ENCODE data around the gene AKAP13. TPM values are rescaled to one million over a fixed set of nuclear protein-coding genes. Genes with fewer than 3 reads are reported as not detected.

AKAP13 gene
- total RNA-seq, 1 donor from 2014 or later: 284 TPM

GRCh38 chr15:85690561-85691231 is 310.3 kb downstream of the AKAP13 start:
- intact Hi-C loops (cut with micrococcal nuclease): no loop called here
- ATAC-seq (peak; percentile 25), DNase-seq (no peak)

GRCh38 chr15:85691350-85692240 is 311.2 kb downstream of the AKAP13 start:
- peak; percentile 3 for ATAC-seq
- DNase-seq: no peak
- intact Hi-C loops (cut with micrococcal nuclease): no loop called here

- no peak for ATAC-seq
- intact Hi-C loops (cut with micrococcal nuclease): no loop called here
- no peak for DNase-seq
These were observed 311.9 kb downstream of the AKAP13 start for GRCh38 chr15:85692321-85692720.

DNA sequence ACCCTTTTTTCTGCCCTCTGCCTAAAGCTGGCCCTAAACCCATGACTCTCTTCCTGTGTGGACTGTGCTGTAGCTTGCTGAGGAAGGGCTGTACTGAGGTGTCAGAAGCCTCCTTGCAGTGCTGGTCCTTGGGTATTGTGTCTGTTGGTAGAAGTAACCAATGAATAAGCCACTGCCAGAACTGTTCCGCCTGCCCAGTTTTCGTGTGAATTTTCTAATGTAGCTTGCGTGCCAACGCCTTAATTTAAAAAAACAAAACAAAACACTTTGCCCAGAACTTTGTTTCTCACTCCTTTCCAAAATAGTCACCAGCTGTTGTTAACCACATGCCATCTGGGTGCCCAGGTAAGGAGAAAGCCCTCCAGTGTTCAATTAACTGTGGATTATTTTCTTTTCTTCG is 312.5 kb downstream of the AKAP13 start:
- peak; percentile 18 for ATAC-seq
- no peak for DNase-seq
- intact Hi-C loops (cut with micrococcal nuclease): no loop called here

DNA sequence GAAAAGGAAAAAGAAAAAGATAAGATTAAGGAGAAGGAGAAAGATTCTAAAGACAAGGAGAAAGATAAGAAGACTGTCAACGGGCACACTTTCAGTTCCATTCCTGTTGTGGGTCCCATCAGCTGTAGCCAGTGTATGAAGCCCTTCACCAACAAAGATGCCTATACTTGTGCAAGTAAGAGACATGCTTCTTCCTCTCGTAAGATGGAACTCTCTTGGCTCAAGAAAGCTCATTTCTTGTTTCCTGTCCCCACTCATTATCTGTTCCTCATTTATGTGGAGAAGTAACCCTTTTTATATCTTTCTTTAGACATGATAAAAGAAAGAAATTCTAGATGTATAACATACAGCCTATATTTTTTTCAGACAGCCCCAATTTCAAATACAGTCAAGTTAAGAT is 312.9 kb downstream of the AKAP13 start:
- intact Hi-C loops (cut with micrococcal nuclease): no loop called here

GRCh38 chr15:85694091-85694490 is 313.7 kb downstream of the AKAP13 start:
- intact Hi-C loops (cut with micrococcal nuclease): no loop called here
- no peak for DNase-seq
- peak; percentile 40 for ATAC-seq

More for the DNA sequence above, 312.9 kb downstream of the AKAP13 start:
- no peak for DNase-seq
- ATAC-seq: no peak

DNA sequence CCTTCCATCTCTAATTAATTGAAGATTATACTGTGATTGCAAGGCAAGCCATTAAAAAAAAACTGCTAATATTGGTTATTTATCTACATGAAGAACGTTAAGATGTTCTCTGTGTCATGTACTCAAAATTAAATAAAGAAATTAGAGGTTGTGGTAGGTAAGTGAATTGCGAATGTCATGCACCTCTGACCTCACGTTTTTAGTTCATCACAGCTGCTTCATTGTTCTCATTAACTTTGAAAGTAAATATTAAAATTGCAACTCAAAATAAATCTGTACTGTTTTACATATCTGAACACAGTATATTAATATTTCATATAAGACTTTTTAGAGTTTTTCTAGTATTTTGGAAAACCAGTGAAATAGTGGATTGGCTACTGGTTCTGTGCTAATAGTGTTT is 320.4 kb downstream of the AKAP13 start:
- DNase-seq (no peak), ATAC-seq (no peak)
- intact Hi-C loops (cut with micrococcal nuclease): no loop called here

- ATAC-seq (no peak), DNase-seq (no peak)
- intact Hi-C loops (cut with micrococcal nuclease): no loop called here
These were observed 322.1 kb downstream of the AKAP13 start for GRCh38 chr15:85702321-85703101.

DNA sequence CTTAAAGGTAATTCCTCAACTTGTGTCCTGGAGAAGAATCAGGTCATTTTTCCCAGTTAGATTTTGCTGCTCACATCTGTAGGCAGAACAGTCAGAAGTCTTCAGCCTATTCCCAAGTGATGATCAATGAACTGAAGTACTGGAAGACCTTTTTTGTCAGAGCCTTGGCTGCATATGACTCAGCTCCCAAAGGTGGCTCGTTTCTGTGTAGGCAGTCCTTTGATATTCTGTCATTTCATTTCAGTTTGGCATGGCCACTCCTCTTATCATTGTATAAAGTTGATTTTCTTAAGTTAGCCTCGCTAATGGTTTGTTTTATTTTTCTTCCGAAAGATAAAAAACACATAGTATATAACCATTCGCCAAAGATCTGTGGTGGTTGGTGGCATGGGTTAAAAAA is 323.7 kb downstream of the AKAP13 start:
- DNase-seq (no peak), ATAC-seq (no peak)
- intact Hi-C loops (cut with micrococcal nuclease): no loop called here

DNA sequence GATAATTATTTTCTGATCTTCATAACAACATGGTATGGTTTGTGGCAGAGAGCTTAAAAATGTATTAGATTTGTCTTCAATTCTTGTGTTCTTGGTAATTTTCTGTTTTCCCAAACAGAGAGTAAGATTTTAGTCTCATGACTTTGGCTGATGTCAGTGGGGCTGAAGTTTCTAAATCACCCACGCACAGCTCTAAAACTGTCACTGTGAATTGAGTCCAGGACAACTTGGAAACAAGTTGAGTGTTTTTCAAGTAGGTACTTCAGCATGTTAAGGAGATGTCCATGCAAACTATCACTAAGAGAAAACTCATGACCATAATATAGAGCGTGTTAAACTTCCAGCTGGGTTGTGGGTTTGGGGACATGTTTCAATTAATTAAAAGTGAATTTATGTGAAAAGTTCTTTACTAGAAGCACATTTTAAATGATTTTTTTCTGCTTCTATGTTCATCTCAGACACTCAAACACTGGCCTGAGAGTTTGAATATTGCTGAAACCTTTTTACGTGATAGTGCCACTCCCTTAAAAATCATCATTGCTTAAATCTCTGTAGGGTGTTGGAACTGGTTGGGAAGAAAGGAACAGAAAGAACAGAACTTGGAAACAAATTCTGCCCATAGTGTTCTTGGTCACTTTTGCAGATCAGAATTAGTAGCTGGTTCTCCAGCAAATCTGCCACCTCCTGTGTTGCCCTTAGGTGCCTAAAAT is 324.5 kb downstream of the AKAP13 start:
- intact Hi-C loops (cut with micrococcal nuclease): no loop called here
- DNase-seq: no peak
- peak; percentile 46 for ATAC-seq

DNA sequence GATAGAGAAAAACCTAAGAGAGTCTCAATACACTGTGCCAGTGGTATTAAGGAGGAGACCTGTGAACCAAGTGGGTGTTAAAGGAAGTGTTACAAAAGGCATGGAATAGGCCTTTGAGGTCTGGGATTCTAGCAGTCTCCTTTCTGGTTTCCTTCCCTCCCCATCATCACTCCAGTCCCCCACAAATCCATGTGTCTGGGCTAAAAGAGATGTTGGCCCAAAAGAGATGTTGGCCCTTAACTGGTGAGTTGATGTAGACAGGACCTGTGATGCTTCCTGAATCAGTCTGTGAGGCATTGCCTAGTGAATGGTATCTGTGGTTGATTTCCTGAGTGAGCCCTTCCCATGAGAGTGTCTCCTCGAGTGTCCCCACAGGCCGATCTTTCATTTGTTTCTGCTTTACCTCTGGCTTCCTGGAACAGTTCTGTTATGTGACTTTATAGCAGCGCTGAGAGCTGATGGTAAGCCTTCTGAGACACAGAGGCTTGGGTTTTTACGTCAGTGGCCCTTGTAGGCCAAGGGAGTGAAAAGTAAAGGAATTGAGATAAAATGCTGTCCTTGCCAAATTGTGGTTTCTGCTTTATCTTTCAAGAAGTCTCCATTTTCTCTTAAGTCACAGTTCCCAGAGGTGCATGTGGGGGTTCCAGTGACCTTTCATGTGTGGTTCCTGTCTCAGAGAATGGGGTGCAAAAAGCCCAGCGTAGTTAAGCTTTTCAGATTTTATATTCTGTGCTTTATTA is 326.5 kb downstream of the AKAP13 start:
- no peak for DNase-seq
- ATAC-seq: peak; percentile 65
- intact Hi-C loops (cut with micrococcal nuclease): no loop called here

DNA sequence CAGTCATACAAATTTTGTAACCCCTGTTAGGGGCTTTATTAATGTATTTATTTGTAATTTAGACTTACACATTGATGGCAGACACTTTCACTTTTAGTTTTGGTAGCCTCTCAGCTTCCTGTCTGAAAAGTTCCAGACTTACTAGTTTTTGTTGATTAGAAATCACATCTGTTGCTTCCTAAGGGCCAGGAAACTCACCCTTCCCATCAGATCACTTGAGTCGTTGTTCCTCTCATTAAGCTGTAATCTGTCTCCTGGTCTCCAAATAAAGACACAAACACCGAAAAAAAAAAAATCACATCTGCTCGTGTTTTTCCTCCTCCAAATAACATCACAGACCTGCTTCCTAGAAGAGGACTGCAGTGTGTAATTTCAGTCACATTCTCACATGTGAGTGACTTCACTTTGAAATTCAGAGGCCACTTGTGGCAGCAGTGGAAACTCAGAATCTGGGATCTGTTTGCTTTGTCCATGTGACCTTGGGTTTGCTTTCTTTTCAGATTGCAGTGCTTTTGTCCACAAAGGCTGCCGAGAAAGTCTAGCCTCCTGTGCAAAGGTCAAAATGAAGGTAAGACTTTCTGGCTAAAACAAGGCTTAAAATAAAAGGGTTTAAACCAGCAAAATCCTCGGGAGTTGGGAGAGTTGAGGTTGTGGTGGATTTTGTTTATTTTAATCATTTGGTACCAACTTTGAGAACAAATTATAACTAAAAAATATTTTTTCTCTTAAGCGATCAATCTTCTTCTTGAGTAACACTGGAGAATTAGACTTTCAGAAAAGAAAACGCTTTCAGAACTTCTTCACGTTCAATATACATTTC is 327.3 kb downstream of the AKAP13 start:
- ATAC-seq: peak; percentile 47
- no peak for DNase-seq
- intact Hi-C loops (cut with micrococcal nuclease): no loop called here

DNA sequence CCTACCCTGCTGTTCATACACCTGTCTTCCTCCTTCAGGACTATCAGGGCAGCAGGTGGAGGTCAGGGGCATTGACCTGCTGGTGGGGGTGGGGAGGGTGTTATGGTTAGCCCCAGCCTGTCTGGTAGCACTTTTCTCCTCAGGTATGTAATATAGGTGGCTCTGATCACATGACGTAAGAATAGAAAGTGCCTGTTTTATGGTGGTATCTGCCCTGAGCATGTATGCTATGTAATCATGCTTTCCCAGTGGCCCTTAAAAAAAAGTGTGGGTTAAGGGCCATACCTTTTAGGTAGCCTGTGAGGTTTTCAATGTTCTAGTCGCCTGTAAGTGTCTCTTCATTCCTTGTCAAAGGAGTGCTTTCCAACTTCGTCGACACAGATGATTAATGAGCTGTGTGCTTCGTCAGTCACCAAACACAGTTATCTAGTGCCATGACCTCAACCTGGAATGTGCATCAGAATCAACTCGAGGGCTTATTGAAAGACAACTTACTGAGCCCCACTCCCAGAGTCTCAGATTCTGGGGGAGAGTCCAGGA is 328.1 kb downstream of the AKAP13 start:
- DNase-seq (no peak), ATAC-seq (peak; percentile 55)
- intact Hi-C loops (cut with micrococcal nuclease): no loop called here

- DNase-seq: no peak
- intact Hi-C loops (cut with micrococcal nuclease): no loop called here
- ATAC-seq: no peak
These were observed 328.8 kb downstream of the AKAP13 start for GRCh38 chr15:85709250-85709649.

GRCh38 chr15:85710340-85710842 is 330.0 kb downstream of the AKAP13 start:
- ATAC-seq (no peak), DNase-seq (no peak)
- intact Hi-C loops (cut with micrococcal nuclease): no loop called here

- intact Hi-C loops (cut with micrococcal nuclease): no loop called here
- DNase-seq (no peak), ATAC-seq (no peak)
These were observed 331.3 kb downstream of the AKAP13 start for GRCh38 chr15:85711580-85712192.

DNA sequence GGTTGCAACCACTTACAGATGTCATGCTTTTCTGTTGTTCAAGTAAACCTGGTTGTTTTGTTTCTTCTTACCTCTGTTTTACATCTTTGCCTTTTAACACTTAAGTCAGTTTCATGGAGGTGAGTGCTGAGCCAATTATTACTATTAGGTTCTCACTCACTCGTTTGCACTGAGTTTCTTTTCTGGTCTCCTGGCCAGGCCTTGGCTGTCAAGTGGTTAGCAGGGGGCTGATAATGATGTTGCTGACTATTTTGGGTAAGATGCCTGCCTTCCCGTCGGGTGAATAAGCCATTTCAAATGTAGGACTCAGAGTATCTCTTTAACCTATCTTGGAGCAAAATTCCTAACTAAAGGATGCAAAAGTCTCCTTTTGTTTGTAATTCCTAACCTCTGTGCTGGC is 335.9 kb downstream of the AKAP13 start:
- intact Hi-C loops (cut with micrococcal nuclease): no loop called here
- no peak for DNase-seq
- peak; percentile 81 for ATAC-seq

All from left ventricle myocardium superior (tissue), 1 donor.